Chondrocyte (in vitro differentiated cells): Measurements from ENCODE around the gene SERPINB1. TPM values are rescaled to one million over a fixed set of nuclear protein-coding genes. Genes with fewer than 3 reads are reported as not detected.

Experiments used
- DNase-seq: peaks from one replicate; pipeline ENCODE4 v3.0.0; 2021; ENCODE audit warnings: mixed read lengths, low spot score
- H3K27ac Mint-ChIP-seq: one replicate; pipeline ENCODE4 v1.8.0; 2021; ENCODE audit warnings: mild to moderate bottlenecking, moderate library complexity, mixed read lengths; ENCODE audit not compliant: unreplicated experiment
- H3K27me3 Mint-ChIP-seq: 2 replicates; pipeline ENCODE4 v1.8.0; 2021; ENCODE audit warnings: low read depth, mixed read lengths
- H3K36me3 Mint-ChIP-seq: 2 replicates; pipeline ENCODE4 v1.8.0; 2021; ENCODE audit warnings: low read depth, mixed read lengths
- H3K4me1 Mint-ChIP-seq: 2 replicates; pipeline ENCODE4 v1.8.0; 2021; ENCODE audit warnings: low read depth, mild to moderate bottlenecking, mixed read lengths
- H3K4me3 Mint-ChIP-seq: one replicate; pipeline ENCODE4 v1.8.0; 2021; ENCODE audit warnings: mild to moderate bottlenecking, moderate library complexity, mixed read lengths; ENCODE audit not compliant: unreplicated experiment
- H3K9me3 Mint-ChIP-seq: 2 replicates; pipeline ENCODE4 v1.8.0; 2021; ENCODE audit warnings: low read depth, mixed read lengths
- CTCF ChIP-seq: fragments of 200-600 bp; sonication (generic); IDR thresholded peaks from 2 replicates; pipeline ENCODE4 v1.5.0; 2021; ENCODE audit warnings: antibody characterized with exemption, mild to moderate bottlenecking, moderate library complexity
- total RNA-seq: library from RNA; stranded (reverse); gene quantifications from 3 replicates; pipeline ENCODE4 v1.2.1, GENCODE V29; 2021

The SERPINB1 gene
- total RNA-seq, 1 donor from 2014 or later, result 9.1 TPM

DNA sequence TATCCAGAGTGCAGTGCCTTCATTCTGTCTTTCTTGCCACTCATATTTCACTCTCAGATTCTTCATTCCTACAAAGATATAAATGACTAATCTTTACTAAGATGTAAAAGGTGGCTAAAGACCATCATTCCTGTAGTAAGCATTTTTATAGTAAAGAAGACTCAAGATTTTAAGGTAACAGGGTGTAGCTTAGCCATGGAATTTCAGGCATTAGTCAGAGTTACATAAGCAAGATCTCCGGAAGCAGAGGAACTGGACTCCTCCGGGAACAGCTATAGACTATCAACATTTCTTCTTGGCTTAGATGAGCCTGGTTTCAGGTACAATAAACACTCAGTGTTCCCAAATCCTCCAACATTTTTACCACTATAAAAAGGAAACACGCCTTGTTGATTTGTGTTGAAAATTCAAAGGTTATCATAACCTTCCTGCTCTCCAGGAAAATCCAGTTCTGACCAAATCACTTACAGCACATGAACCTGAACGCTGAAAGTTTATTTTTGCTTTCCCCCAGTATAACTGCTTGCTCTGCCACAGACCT lies 23.7 kb downstream of the SERPINB1 start:
- peaks cover 3% of the 10 kb centered on the region for H3K36me3 Mint-ChIP-seq
- peak overlapping the region; percentile 96 for H3K27ac Mint-ChIP-seq
- no peak for TF ChIP-seq CTCF
- H3K9me3 Mint-ChIP-seq, result peaks cover 20% of the 10 kb centered on the region
- H3K4me3 Mint-ChIP-seq, result peak overlapping the region; percentile 50
- peaks cover 29% of the 10 kb centered on the region for H3K4me1 Mint-ChIP-seq
- no peak for DNase-seq
- H3K27me3 Mint-ChIP-seq, result no peaks in the 10 kb centered on the region

GRCh38 chr6:2816158-2816557 lies 25.5 kb downstream of the SERPINB1 start:
- Mint-ChIP-seq H3K27ac (no peak overlapping the region), H3K36me3 (peaks cover 3% of the 10 kb centered on the region), H3K27me3 (no peaks in the 10 kb centered on the region), H3K4me1 (peaks cover 29% of the 10 kb centered on the region), H3K9me3 (peaks cover 20% of the 10 kb centered on the region), H3K4me3 (no peak overlapping the region)
- TF ChIP-seq CTCF, result no peak
- no peak for DNase-seq

GRCh38 chr6:2812695-2813094 lies 29.0 kb downstream of the SERPINB1 start:
- DNase-seq, result no peak
- Mint-ChIP-seq H3K27ac (no peak overlapping the region), H3K4me3 (no peak overlapping the region), H3K36me3 (peaks cover 5% of the 10 kb centered on the region), H3K4me1 (peaks cover 11% of the 10 kb centered on the region), H3K9me3 (peaks cover 20% of the 10 kb centered on the region), H3K27me3 (no peaks in the 10 kb centered on the region)
- no peak for TF ChIP-seq CTCF

DNA sequence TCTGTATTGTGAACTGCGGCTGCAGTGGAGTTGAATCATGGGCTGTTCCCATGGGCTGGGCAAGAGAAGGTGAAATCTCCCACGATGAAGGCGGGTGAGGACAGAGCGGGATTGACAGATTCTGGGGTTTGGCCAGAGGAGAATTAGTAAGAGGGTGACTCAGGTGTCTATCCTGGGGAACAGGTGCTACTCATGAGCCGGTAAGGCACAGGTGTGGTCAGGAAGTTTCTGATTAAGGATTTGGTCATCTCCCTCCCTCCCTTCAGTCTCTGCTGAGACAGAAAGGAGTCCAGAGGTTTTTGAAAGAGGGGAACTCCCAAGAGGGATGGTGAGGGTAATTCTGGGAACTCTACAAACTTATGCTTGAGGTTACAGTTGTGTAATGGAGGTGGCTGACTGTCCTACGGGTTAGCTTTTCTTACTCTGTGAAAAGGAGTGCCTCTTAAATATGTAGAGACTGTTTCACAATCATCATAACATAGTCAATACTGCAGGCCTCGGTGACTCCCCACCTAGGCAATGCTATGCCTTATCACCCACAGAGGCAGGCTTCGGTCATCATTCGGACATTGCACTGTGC lies 31.5 kb downstream of the SERPINB1 start:
- no peak overlapping the region for H3K27ac Mint-ChIP-seq
- H3K36me3 Mint-ChIP-seq, result peaks cover 1% of the 10 kb centered on the region
- DNase-seq, result no peak
- H3K4me3 Mint-ChIP-seq, result no peak overlapping the region
- peaks cover 2% of the 10 kb centered on the region for H3K9me3 Mint-ChIP-seq
- no peak for TF ChIP-seq CTCF
- H3K4me1 Mint-ChIP-seq, result peaks cover 12% of the 10 kb centered on the region
- no peaks in the 10 kb centered on the region for H3K27me3 Mint-ChIP-seq

DNA sequence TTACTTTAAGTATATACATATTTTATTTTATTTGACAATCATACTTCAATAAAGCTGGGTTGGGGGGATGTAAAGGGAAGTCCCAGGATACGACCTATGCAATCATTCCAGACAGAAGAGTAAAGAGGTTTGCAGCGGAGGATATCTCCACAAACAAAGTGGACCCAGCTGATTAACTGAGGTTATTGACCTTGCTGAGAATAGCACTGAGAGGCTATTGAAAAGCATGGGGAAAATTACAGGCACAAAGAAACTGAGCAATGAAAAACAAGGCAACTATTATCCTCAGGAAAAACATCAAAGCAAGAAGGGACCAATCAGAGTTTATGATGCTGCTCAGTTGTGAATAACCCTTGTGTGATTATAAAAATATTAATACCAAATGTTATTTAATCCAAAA lies 32.6 kb downstream of the SERPINB1 start:
- Mint-ChIP-seq H3K4me3 (no peak overlapping the region), H3K4me1 (peaks cover 17% of the 10 kb centered on the region), H3K36me3 (peaks cover 1% of the 10 kb centered on the region), H3K27me3 (no peaks in the 10 kb centered on the region), H3K9me3 (no peaks in the 10 kb centered on the region), H3K27ac (no peak overlapping the region)
- no peak for DNase-seq
- no peak for TF ChIP-seq CTCF
